Measurements from ENCODE around the gene EXOSC3.
A peak's percentile ranks its signal among the peaks of the same experiment; 100 is the strongest.
"Not testable (repeated sequence)": the region's sequence is repeated elsewhere in the genome, so short reads cannot be mapped to it uniquely, and the experiment has no call there.

The EXOSC3 gene

DNA sequence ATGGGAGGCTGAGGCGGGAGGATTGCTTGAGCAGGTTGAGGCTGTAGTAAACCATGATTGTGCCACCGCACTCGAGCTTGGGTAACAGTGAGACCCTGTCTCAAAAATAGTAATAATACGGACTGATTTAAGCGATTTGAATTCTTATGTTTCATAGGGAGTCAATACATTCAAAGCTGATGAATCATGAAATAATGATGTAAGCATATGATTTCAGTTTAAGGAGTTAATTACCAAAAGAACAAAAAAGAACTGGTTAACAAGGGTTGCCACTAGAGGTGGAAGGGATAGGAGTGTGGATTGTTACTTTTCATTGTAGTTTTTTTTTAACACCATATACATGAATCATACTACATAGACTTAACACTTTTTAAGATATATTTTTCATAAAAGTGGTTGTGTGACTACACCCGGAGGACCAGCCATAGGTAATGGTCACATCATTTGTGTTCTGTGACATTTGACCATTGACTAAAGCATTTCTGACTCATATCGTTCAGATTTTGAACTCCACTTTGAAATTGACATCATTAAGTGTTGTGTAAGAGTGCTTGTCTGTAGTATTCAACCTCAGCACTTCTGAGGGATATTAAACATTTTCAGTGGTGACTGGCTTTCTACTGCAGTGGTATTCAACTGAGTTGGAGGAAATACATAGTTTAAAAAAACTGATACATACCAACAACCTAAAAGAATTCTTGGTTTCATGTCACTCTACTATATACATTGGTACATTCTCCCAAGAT is 24.3 kb downstream of the EXOSC3 start:
- H3K36me3 Mint-ChIP-seq (ENCODE audit: low read depth) = peaks cover 40% of the 10 kb centered on the region
- intact Hi-C loops (cut with micrococcal nuclease) = no loop called here
- peaks cover 3% of the 10 kb centered on the region for H3K4me1 Mint-ChIP-seq (ENCODE audit: low read depth)
- H3K27ac Mint-ChIP-seq = no peak overlapping the region
- H3K27me3 Mint-ChIP-seq = no peaks in the 10 kb centered on the region
- H3K9me3 Mint-ChIP-seq = no peaks in the 10 kb centered on the region
- H3K4me3 Mint-ChIP-seq = no peak overlapping the region

DNA sequence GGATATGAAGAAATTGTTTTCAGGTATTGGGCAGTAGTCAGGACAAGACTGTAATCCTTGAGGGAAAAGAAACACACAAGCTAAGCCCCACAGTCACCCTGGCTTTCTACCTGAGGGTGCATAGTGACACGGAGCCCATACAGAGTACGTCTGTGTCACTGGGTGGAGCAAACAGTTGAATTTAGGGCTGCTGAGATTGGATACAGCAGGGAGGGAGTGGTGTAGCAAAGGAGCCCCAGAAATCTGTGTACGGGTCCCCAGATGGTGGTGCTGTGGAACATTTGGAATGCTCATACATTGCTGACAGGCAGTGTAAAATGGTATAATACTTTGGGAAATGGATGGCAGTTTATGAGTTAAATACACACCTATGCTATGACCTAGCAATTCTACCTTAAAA is 26.1 kb downstream of the EXOSC3 start:
- H3K36me3 Mint-ChIP-seq (ENCODE audit: low read depth) = peaks cover 26% of the 10 kb centered on the region
- no peaks in the 10 kb centered on the region for H3K27me3 Mint-ChIP-seq
- H3K27ac Mint-ChIP-seq = no peak overlapping the region
- no peak overlapping the region for H3K4me3 Mint-ChIP-seq
- intact Hi-C loops (cut with micrococcal nuclease) = no loop called here
- H3K9me3 Mint-ChIP-seq = no peaks in the 10 kb centered on the region
- H3K4me1 Mint-ChIP-seq (ENCODE audit: low read depth) = peaks cover 18% of the 10 kb centered on the region

DNA sequence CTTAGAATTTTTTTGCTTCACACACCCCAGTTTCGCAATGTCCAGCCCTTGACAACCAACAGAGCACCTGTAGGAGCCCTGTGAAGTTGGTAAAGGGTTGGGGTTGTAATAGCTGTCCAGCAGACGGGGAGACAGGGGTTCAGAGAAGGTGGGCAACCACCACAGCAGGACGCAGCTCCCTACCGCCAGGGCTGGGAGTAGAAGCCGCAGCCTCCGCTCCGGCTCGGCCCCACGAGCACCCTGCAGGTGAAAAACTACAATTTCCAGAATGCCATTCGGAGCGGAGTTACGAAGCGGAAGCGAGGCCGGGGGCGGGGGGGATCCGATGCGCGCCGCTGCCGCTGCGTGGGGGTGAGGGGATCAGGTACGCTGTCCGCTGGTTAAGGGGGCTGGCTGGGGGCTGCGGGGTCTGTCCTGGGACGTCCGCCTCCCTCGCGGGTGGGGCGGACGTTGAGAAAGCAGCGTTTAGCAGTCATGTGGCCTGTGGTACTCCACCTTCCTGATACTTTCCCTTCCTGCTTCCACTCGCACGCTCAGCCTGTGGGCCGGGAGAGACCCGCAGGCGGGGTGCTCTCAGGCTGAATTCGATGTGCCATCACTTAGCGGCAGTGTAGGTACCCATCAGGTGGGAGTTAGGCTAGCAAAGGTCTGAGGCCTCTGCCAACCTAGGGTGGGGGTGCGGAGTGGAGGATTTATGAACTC is 31.2 kb downstream of the EXOSC3 start, which contains the start of gene TRMT10B:
Gene TRMT10B, plus strand, starts transcription at position 317 of the 702 bp plus-strand sequence. CDS start 8,127 bp downstream, outside the sequence.
- H3K27me3 Mint-ChIP-seq = no peaks in the 10 kb centered on the region
- peak within 1 kb of the TSS; percentile 94 for H3K27ac Mint-ChIP-seq
- no peaks in the 10 kb centered on the region for H3K9me3 Mint-ChIP-seq
- peaks cover 7% of the 10 kb centered on the region for H3K36me3 Mint-ChIP-seq (ENCODE audit: low read depth)
- peak within 1 kb of the TSS; percentile 95 for H3K4me3 Mint-ChIP-seq
- H3K4me1 Mint-ChIP-seq (ENCODE audit: low read depth) = peaks cover 18% of the 10 kb centered on the region
- intact Hi-C loops (cut with micrococcal nuclease) = loop anchor here (1.0 to 5.0 kb wide), 2 partner anchors 48 to 266 kb away; partner anchors contain the start of gene POLR1E

DNA sequence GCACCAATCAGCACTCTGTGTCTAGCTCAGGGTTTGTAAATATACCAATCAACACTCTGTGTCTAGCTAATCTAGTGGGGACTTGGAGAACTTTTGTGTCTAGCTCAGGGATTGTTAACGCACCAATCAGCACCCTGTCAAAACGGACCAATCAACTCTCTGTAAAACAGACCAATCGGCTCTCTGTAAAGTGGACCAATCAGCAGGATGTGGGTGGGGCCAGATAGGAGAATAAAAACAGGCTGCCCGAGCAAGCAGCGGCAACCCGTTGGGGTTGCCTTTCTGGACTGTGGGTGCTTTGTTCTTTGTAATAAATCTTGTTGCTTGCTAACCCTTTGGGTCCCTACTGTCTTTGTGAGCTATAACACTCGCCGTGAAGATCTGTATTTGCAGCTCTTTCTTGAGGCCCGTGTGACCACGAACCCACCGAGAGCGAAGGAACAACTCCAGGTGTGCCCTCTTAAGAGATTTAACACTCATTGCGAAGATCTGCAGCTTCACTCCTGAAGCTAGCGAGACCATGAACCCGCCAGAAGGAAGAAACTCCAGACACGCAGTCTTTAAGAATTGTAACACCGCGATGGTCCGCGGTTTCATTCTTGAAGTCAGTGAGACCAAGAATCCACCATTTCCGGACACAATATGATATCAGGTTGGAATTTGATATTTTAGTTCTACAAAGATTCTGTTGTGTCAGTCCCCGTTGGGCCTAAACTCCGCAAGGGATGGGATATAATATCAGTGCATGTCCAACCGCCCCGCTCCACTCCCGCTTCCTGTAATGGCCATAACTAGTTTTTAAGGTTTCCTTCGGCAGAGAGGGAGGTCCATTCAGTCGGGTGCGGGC is 32.0 kb downstream of the EXOSC3 start:
- Mint-ChIP-seq H3K27me3 (no peaks in the 10 kb centered on the region), H3K36me3 (ENCODE audit: low read depth) (peaks cover 7% of the 10 kb centered on the region), H3K27ac (peak overlapping the region; percentile 94), H3K9me3 (no peaks in the 10 kb centered on the region), H3K4me1 (ENCODE audit: low read depth) (peaks cover 18% of the 10 kb centered on the region), H3K4me3 (peak overlapping the region; percentile 95)
- intact Hi-C loops (cut with micrococcal nuclease) = loop anchor here (5.0 kb wide), 1 partner anchor 266 kb away; the partner anchor contains the start of gene POLR1E

DNA sequence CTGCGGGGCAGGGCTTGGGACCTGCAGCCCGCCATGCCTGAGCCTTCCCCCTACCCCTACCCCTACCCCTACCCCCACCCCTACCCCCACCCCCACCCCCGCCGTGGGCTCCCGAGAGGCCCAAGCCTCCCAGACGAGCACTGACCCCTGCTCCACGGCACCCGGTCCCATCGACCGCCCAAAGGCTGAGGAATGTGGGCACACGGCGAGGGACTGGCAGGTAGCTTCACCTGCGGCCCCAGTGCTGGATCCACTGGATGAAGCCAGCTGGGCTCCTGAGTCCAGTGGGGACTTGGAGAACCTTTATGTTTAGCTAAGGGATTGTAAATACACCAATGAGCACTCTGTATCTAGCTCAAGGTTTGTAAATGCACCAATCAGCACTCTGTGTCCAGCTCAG is 32.8 kb downstream of the EXOSC3 start:
- H3K4me3 Mint-ChIP-seq; H3K36me3 Mint-ChIP-seq (ENCODE audit: low read depth); H3K9me3 Mint-ChIP-seq; H3K27ac Mint-ChIP-seq; H3K27me3 Mint-ChIP-seq: not testable (repeated sequence)
- H3K4me1 Mint-ChIP-seq (ENCODE audit: low read depth) = peaks cover 18% of the 10 kb centered on the region
- intact Hi-C loops (cut with micrococcal nuclease) = loop anchor here (5.0 kb wide), 1 partner anchor 265 kb away; the partner anchor contains the start of gene POLR1E

DNA sequence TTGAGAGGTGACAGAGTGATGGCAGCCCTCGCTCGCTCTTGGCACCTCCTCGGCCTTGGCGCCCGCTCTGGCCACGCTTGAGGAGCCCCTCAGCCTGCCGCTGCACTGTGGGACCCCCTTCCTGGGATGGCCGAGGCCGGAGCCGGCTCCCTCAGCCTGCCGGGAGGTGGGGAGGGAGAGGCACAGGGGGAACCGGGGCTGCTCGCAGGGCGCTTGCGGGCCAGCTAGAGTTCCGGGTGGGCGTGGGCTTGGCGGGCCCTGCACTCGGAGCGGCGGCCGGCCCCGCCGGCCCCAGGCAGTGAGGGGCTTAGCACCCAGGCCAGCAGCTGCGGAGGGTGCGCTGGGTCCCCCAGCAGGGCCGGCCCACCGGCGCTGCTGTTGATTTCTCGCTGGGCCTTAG is 33.2 kb downstream of the EXOSC3 start:
- H3K4me1 Mint-ChIP-seq (ENCODE audit: low read depth) = peaks cover 18% of the 10 kb centered on the region
- not testable (repeated sequence) for H3K36me3 Mint-ChIP-seq (ENCODE audit: low read depth); H3K27ac Mint-ChIP-seq; H3K27me3 Mint-ChIP-seq; H3K4me3 Mint-ChIP-seq; H3K9me3 Mint-ChIP-seq
- intact Hi-C loops (cut with micrococcal nuclease) = loop anchor here (5.0 kb wide), 1 partner anchor 264 kb away; the partner anchor contains the start of gene POLR1E

DNA sequence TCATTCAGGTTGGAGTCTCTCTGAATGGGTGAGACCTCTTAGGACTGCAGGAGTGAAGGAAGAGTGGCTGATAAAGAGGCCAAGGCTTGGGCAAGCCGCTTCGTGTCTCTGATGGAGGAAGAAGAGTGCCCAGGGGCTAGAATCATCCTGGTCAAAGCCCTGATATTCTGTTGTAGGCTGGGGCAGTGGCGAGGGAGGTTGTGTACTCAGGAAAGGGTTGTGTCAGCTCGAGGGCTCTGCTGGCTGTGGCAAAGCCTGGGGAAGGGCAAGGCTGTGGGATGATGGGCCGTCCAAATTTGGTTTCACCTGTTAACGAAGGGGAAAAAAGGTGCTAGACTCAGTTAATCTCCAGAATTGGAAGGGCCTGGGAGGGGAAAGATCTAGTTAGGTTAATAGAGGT is 33.7 kb downstream of the EXOSC3 start:
- H3K27ac Mint-ChIP-seq = no peak overlapping the region
- no peaks in the 10 kb centered on the region for H3K27me3 Mint-ChIP-seq
- H3K9me3 Mint-ChIP-seq = no peaks in the 10 kb centered on the region
- peaks cover 18% of the 10 kb centered on the region for H3K4me1 Mint-ChIP-seq (ENCODE audit: low read depth)
- intact Hi-C loops (cut with micrococcal nuclease) = loop anchor here (5.0 kb wide), 1 partner anchor 264 kb away; the partner anchor contains the start of gene POLR1E
- no peak overlapping the region for H3K4me3 Mint-ChIP-seq
- H3K36me3 Mint-ChIP-seq (ENCODE audit: low read depth) = peaks cover 7% of the 10 kb centered on the region

DNA sequence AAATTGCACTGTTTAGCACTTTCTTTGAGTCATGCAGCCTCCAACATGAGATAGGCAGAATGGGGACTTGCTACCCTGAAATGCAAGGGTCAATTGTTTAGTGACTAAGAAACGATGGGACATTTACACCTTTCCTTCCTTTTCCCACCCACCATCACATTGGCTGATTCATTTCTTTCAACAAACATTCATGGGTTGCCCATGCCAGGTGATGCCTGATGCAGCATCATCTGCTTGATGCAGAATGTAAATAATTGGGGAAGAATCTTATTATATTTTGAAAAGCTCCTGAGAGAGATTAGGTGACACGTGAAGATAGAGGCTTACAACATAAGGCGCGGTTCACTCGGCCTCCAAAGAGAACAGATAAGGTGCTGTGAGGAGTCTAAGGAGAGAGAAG is 35.7 kb downstream of the EXOSC3 start:
- Mint-ChIP-seq H3K4me3 (no peak overlapping the region), H3K27me3 (no peaks in the 10 kb centered on the region), H3K27ac (no peak overlapping the region), H3K9me3 (no peaks in the 10 kb centered on the region), H3K36me3 (ENCODE audit: low read depth) (peaks cover 6% of the 10 kb centered on the region), H3K4me1 (ENCODE audit: low read depth) (peaks cover 3% of the 10 kb centered on the region)
- intact Hi-C loops (cut with micrococcal nuclease) = loop anchor here (5.0 kb wide), 3 partner anchors 163 to 653 kb away; no protein-coding TSS in a partner anchor

DNA sequence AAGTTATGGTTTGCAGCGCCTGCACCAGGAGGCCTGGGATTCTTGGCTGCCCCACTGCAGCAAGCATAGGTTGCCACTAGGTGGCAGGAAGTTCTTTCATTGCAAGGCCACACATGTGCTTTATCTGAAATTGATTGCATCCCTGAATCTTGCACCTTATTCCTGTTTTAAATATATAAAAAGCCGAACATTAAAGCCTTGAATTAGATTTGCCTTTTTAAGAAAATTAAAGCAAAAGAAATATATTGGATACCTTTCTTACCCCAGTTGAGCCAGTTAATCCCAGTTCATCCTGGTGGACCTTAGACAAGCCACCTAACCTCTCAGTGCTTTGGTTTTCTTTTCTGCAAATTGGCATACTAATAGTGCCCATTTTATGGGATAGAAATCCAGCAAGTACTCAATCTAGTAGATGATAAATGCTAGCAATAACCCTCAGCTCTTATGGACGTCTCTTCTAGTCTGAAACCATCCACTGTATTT is 37.6 kb downstream of the EXOSC3 start:
- H3K9me3 Mint-ChIP-seq = no peaks in the 10 kb centered on the region
- H3K4me3 Mint-ChIP-seq = no peak overlapping the region
- intact Hi-C loops (cut with micrococcal nuclease) = loop anchor here (1.0 to 5.0 kb wide), 4 partner anchors 165 to 655 kb away; no protein-coding TSS in a partner anchor
- H3K36me3 Mint-ChIP-seq (ENCODE audit: low read depth) = no peaks in the 10 kb centered on the region
- no peaks in the 10 kb centered on the region for H3K27me3 Mint-ChIP-seq
- H3K27ac Mint-ChIP-seq = no peak overlapping the region
- H3K4me1 Mint-ChIP-seq (ENCODE audit: low read depth) = no peaks in the 10 kb centered on the region

DNA sequence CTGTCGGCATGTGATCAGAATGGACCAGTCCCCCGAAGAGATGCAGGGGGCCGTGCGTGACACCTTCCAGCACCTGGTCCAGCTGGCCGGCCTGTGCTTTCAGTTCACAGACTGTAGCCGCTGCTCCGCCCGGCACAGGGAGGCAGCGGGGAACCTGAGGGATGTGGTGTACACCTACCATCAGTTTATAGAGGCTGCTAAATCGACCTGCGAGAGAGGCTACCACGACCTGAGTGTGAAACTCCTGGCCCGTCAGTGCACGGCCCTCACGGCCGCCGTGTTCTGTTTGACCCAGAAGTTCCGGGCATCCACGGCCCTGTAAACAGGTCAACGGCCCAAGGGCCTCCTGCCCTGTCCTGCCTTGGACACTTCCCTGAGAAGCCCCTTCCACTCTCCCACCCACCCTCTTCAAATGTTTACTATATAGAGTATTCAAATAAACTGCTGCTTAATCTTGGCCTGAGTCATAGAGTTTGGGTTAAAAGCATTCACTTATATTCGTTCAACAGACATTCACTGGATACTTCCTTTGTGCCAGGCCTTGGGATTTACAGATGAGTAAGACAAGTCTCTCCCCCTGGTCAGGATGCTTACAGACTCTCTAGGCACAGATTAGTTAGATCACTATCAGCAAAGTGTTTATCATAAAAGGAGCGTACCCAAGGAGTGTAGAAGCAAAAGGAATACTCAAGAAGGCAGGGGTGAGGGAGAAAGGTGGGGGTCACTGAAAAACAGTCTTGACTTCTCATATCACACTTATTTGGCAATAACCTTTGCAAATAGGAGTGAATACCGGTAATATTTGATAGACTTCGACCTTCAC is 38.2 kb downstream of the EXOSC3 start:
- H3K4me1 Mint-ChIP-seq (ENCODE audit: low read depth) = no peaks in the 10 kb centered on the region
- H3K4me3 Mint-ChIP-seq = no peak overlapping the region
- H3K27me3 Mint-ChIP-seq = no peaks in the 10 kb centered on the region
- H3K36me3 Mint-ChIP-seq (ENCODE audit: low read depth) = no peaks in the 10 kb centered on the region
- intact Hi-C loops (cut with micrococcal nuclease) = loop anchor here (1.0 to 5.0 kb wide), 4 partner anchors 166 to 656 kb away; no protein-coding TSS in a partner anchor
- H3K9me3 Mint-ChIP-seq = no peaks in the 10 kb centered on the region
- H3K27ac Mint-ChIP-seq = no peak overlapping the region

DNA sequence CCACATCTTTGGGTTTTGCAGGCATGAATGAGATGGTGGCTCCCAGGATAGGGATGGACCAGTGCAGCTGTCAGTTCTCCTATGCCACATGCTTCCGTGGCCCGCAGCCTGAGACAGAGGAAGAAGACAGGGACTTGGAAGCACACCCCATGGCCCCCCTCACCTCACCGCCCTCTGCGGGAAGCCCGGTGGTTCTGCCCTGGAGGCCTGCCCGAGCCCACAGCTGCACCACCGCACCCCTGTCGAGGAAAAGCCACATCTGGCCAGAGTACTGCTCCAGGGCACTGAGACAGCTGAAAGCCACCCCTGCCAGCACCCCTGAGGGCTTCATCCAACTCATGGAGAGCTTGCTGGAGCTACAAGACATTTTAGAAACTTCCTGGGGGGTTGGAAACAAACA is 38.9 kb downstream of the EXOSC3 start:
- Mint-ChIP-seq H3K27me3 (no peaks in the 10 kb centered on the region), H3K27ac (no peak overlapping the region), H3K9me3 (no peaks in the 10 kb centered on the region), H3K36me3 (ENCODE audit: low read depth) (no peaks in the 10 kb centered on the region), H3K4me3 (no peak overlapping the region), H3K4me1 (ENCODE audit: low read depth) (no peaks in the 10 kb centered on the region)
- intact Hi-C loops (cut with micrococcal nuclease) = loop anchor here (5.0 kb wide), 3 partner anchors 166 to 656 kb away; no protein-coding TSS in a partner anchor

DNA sequence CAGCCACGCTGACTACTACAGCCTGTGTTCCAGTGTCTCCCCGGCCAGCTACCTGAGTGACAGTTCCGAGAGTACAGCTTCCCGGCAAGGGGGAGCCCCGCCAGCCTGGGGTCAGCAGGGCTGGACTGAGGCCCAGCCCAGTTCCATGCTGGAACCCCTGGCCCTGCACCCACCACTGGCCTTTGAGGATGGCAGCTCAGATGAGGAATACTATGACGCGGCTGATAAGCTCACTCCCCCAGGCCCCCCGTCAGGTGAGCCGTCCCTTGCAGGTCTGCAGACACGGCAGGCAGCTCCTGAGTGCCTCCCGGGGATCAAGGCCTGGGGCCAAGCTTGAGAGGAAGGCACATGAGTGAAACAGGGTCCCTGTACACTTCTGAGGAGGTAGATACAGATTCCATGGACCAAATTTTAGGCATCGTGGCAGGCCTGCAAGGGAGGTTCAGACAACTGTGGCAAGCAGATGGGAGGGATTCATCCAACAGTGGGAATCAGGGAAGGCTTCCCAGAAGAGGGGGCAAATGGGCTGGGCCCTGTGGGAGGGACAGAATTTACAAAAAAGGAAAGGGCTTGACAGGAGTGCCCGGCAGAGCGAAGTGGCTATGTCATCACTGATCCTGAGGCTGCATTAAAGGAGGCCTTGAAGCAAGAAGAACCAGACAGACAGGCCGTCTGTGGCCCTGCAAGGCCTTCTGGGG is 44.1 kb downstream of the EXOSC3 start:
- intact Hi-C loops (cut with micrococcal nuclease) = no loop called here
- H3K27me3 Mint-ChIP-seq = no peaks in the 10 kb centered on the region
- no peaks in the 10 kb centered on the region for H3K36me3 Mint-ChIP-seq (ENCODE audit: low read depth)
- no peaks in the 10 kb centered on the region for H3K4me1 Mint-ChIP-seq (ENCODE audit: low read depth)
- H3K27ac Mint-ChIP-seq = no peak overlapping the region
- no peak overlapping the region for H3K4me3 Mint-ChIP-seq
- no peaks in the 10 kb centered on the region for H3K9me3 Mint-ChIP-seq
